ENCODE data around the gene ABCB8.

DNA sequence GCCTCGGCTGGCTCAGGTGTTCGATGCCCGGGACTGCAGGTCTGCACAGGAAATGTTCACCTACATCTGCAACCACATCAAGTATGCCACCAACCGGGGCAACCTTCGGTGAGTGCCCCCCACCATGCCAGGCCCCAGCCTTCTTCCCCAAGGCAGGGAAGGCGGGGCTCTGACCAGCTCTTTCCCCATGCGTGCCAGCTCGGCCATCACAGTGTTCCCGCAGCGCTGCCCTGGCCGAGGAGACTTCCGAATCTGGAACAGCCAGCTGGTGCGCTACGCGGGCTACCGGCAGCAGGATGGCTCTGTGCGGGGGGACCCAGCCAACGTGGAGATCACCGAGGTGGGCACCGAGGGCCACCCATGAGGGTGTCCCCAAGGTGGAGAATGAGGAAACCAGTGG is 29.9 kb upstream of the ABCB8 start:
- no peak for TF ChIP-seq ZNF274 (IDR thresholded peaks at IDR 0.05; ENCODE audit: borderline replicate concordance, extremely low read depth, low read length)
- TF ChIP-seq TAF1 (IDR thresholded peaks at IDR 0.05; ENCODE audit: low read depth, low read length), result no peak
- TF ChIP-seq, protein P1, sequence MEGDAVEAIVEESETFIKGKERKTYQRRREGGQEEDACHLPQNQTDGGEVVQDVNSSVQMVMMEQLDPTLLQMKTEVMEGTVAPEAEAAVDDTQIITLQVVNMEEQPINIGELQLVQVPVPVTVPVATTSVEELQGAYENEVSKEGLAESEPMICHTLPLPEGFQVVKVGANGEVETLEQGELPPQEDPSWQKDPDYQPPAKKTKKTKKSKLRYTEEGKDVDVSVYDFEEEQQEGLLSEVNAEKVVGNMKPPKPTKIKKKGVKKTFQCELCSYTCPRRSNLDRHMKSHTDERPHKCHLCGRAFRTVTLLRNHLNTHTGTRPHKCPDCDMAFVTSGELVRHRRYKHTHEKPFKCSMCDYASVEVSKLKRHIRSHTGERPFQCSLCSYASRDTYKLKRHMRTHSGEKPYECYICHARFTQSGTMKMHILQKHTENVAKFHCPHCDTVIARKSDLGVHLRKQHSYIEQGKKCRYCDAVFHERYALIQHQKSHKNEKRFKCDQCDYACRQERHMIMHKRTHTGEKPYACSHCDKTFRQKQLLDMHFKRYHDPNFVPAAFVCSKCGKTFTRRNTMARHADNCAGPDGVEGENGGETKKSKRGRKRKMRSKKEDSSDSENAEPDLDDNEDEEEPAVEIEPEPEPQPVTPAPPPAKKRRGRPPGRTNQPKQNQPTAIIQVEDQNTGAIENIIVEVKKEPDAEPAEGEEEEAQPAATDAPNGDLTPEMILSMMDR (IDR thresholded peaks at IDR 0.05; ENCODE audit: control extremely low read depth in 1 of 3, insufficient read depth in 1 of 3, low read depth in 1 of 3, low read length in 3 of 3), result no peak
